K562 (cell line): Measurements from ENCODE around the gene CCNQ. TPM values are rescaled to one million over a fixed set of nuclear protein-coding genes. Genes with fewer than 3 reads are reported as not detected.

Experiments used
- CXXC5 ChIP-seq: fragments of 250-450 bp; sonication (Bioruptor Pico); IDR thresholded peaks from 2 replicates; pipeline ENCODE4 v1.8.0; 2022; ENCODE audit warnings: inconsistent platforms, mild to moderate bottlenecking, moderate library complexity
- EGR1 ChIP-seq: fragments of 450-650 bp; conservative IDR thresholded peaks from 2 replicates; pipeline ENCODE4 v1.6.1; 2017; ENCODE audit warnings: mild to moderate bottlenecking
- PRMT5 ChIP-seq: sonication (generic); formaldehyde crosslinking; IDR thresholded peaks from 2 replicates; pipeline ENCODE4 v1.5.0; 2020; ENCODE audit warnings: missing genetic modification reagents
- RB1 ChIP-seq: fragments of 450-650 bp; IDR thresholded peaks from 2 replicates; pipeline ENCODE4 v1.6.1; 2017; ENCODE audit warnings: low read depth, mild to moderate bottlenecking
- polyA plus RNA-seq, 8 experiments: library from polyadenylated mRNA; depleted of rRNA in 4 of 8; stranded (reverse) in 5 of 8; unstranded in 3 of 8; fragments of >200 nt; fragmentation: Nextera tagmentation in 2 of 8; fragmentation: Illumina TruSeq in 1 of 8; extraction: Ambion mirVana in 2 of 8; extraction: Trizol in 1 of 8; gene quantifications; 2 replicates each; pipeline versions ENCODE4 v1.2.1 to v1.2.3, GENCODE V29; 2011 to 2014; ENCODE audit warnings: inconsistent platforms in 1 of 8, missing spikeins in 1 of 8
- total RNA-seq, 7 experiments: library from RNA; depleted of rRNA in 6 of 7; stranded (reverse); fragments of >200 nt in 6 of 7; fragmentation: Illumina TruSeq in 2 of 7; extraction: Trizol in 2 of 7; gene quantifications; 2 replicates each; pipeline versions ENCODE4 v1.2.1 to v1.2.3, GENCODE V29; 2011 to 2021; ENCODE audit warnings: low replicate concordance in 1 of 7
- TF ChIP-seq, protein P1 (sequence below), 2 experiments: IDR thresholded peaks; 2 replicates each; pipeline ENCODE4 v1.6.1; 2012; ENCODE audit warnings: improper control_type of control experiment in 2 of 2, low read depth in 2 of 2, low read length in 2 of 2, borderline replicate concordance in 1 of 2
- TF ChIP-seq, protein P2 (sequence below), 3 experiments: IDR thresholded peaks in 2 of 3; conservative IDR thresholded peaks in 1 of 3; 2 replicates each; pipeline ENCODE4 v1.5.1; 2011 to 2012; ENCODE audit warnings: low read length in 3 of 3, mild to moderate bottlenecking in 3 of 3, control low read depth in 2 of 3, improper control_type of control experiment in 1 of 3, inconsistent platforms in 1 of 3, low read depth in 1 of 3, mixed read lengths in 1 of 3, moderate library complexity in 1 of 3; ENCODE audit not compliant: insufficient read depth in 2 of 3
- TF ChIP-seq, protein P3 (sequence below): sonication (generic); formaldehyde crosslinking; IDR thresholded peaks from 2 replicates; pipeline ENCODE4 v1.9.0; 2022; ENCODE audit warnings: mild to moderate bottlenecking, missing genetic modification reagents
- TF ChIP-seq, protein P4 (sequence below): IDR thresholded peaks from 2 replicates; pipeline ENCODE4 v1.6.1; 2011; ENCODE audit warnings: borderline replicate concordance, low read depth, mild to moderate bottlenecking, moderate library complexity, low read length; ENCODE audit not compliant: insufficient read depth, poor library complexity, severe bottlenecking
- TF ChIP-seq, protein P5 (sequence below): fragments of 200-800 bp; sonication (Bioruptor generic); IDR thresholded peaks from 2 replicates; pipeline ENCODE4 v1.6.1; 2017; ENCODE audit warnings: missing genetic modification characterization, missing compliant biosample characterization
- TF ChIP-seq, protein P6 (sequence below), 2 experiments: IDR thresholded peaks; 2 replicates each; pipeline ENCODE4 v1.6.1; 2011; ENCODE audit warnings: borderline replicate concordance in 1 of 2, control low read depth in 1 of 2, low read depth in 1 of 2, low read length in 1 of 2, mild to moderate bottlenecking in 1 of 2, mixed read lengths in 1 of 2, moderate library complexity in 1 of 2; ENCODE audit not compliant: insufficient read depth in 1 of 2, insufficient read length in 1 of 2, poor library complexity in 1 of 2, severe bottlenecking in 1 of 2; ENCODE audit errors: extremely low read depth in 1 of 2

CCNQ gene
- total and polyA plus RNA-seq, 9 of the 15 experiments (the other 6 are each of a cell fraction or from before 2014, with no cell fraction given), result 0.92 to 53.8 (median 25.3) TPM

DNA sequence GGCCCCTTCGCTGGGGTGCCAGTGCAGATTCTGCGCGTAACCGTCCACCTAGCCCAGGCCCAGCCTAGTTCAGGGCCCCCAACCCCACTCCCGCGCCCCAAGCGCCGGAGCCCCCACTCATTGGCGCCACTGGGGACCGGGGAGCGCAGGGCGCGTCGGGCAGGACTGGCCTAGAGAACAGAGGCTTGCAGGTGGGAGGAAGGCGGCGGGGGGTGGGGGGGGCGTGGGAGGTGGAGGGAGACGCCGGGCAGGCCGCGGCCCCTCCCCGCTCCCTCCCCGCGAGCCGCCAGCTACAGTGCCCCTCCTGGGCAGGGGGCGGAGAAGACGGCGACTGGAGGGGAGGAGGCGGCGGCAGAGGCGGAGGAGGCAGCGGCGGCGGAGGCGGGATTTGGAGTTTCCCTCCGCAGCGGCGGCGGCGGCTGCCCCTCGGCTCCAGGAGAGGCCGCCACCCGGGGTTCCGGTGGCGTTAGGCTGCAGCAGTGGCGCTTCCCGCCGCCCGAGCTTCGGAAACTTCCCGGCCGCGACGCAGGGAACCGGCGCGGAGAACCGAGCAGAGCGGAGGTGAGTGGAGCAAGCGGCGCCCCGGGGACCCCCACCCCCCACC, 43.2 kb upstream of the CCNQ start (continued):
- TF ChIP-seq, protein P1, sequence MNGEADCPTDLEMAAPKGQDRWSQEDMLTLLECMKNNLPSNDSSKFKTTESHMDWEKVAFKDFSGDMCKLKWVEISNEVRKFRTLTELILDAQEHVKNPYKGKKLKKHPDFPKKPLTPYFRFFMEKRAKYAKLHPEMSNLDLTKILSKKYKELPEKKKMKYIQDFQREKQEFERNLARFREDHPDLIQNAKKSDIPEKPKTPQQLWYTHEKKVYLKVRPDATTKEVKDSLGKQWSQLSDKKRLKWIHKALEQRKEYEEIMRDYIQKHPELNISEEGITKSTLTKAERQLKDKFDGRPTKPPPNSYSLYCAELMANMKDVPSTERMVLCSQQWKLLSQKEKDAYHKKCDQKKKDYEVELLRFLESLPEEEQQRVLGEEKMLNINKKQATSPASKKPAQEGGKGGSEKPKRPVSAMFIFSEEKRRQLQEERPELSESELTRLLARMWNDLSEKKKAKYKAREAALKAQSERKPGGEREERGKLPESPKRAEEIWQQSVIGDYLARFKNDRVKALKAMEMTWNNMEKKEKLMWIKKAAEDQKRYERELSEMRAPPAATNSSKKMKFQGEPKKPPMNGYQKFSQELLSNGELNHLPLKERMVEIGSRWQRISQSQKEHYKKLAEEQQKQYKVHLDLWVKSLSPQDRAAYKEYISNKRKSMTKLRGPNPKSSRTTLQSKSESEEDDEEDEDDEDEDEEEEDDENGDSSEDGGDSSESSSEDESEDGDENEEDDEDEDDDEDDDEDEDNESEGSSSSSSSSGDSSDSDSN (IDR thresholded peaks at IDR 0.05; ENCODE audit: borderline replicate concordance in 1 of 2, low read depth in 2 of 2, low read length in 2 of 2), result 0 out of 4 replicates have a peak, but pooled peaks of 1 of the 2 experiments have one; percentile 38
- TF ChIP-seq, protein P2, sequence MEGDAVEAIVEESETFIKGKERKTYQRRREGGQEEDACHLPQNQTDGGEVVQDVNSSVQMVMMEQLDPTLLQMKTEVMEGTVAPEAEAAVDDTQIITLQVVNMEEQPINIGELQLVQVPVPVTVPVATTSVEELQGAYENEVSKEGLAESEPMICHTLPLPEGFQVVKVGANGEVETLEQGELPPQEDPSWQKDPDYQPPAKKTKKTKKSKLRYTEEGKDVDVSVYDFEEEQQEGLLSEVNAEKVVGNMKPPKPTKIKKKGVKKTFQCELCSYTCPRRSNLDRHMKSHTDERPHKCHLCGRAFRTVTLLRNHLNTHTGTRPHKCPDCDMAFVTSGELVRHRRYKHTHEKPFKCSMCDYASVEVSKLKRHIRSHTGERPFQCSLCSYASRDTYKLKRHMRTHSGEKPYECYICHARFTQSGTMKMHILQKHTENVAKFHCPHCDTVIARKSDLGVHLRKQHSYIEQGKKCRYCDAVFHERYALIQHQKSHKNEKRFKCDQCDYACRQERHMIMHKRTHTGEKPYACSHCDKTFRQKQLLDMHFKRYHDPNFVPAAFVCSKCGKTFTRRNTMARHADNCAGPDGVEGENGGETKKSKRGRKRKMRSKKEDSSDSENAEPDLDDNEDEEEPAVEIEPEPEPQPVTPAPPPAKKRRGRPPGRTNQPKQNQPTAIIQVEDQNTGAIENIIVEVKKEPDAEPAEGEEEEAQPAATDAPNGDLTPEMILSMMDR (IDR thresholded peaks at IDR 0.05 in 2 of 3, conservative IDR thresholded peaks at IDR 0.05 in 1 of 3; ENCODE audit: insufficient read depth in 2 of 3, low read depth in 1 of 3, low read length in 3 of 3), result peak in 1 of 3 experiments; percentile 16; a peak in 1 of 6 replicates
- TF ChIP-seq RB1 (peak; percentile 47; the same call in 1 of the 2 replicates), PRMT5 (CRISPR knock-in tag) (no peak), EGR1 (peak; percentile 37; the same call in 1 of the 2 replicates), CXXC5 (CRISPR knock-in tag) (peak; percentile 23; the same call in 1 of the 2 replicates)
- TF ChIP-seq, protein P3, sequence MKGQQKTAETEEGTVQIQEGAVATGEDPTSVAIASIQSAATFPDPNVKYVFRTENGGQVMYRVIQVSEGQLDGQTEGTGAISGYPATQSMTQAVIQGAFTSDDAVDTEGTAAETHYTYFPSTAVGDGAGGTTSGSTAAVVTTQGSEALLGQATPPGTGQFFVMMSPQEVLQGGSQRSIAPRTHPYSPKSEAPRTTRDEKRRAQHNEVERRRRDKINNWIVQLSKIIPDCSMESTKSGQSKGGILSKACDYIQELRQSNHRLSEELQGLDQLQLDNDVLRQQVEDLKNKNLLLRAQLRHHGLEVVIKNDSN (CRISPR knock-in tag), result no peak
- TF ChIP-seq, protein P4, sequence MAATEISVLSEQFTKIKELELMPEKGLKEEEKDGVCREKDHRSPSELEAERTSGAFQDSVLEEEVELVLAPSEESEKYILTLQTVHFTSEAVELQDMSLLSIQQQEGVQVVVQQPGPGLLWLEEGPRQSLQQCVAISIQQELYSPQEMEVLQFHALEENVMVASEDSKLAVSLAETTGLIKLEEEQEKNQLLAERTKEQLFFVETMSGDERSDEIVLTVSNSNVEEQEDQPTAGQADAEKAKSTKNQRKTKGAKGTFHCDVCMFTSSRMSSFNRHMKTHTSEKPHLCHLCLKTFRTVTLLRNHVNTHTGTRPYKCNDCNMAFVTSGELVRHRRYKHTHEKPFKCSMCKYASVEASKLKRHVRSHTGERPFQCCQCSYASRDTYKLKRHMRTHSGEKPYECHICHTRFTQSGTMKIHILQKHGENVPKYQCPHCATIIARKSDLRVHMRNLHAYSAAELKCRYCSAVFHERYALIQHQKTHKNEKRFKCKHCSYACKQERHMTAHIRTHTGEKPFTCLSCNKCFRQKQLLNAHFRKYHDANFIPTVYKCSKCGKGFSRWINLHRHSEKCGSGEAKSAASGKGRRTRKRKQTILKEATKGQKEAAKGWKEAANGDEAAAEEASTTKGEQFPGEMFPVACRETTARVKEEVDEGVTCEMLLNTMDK, result peak; percentile 79
- TF ChIP-seq, protein P5, sequence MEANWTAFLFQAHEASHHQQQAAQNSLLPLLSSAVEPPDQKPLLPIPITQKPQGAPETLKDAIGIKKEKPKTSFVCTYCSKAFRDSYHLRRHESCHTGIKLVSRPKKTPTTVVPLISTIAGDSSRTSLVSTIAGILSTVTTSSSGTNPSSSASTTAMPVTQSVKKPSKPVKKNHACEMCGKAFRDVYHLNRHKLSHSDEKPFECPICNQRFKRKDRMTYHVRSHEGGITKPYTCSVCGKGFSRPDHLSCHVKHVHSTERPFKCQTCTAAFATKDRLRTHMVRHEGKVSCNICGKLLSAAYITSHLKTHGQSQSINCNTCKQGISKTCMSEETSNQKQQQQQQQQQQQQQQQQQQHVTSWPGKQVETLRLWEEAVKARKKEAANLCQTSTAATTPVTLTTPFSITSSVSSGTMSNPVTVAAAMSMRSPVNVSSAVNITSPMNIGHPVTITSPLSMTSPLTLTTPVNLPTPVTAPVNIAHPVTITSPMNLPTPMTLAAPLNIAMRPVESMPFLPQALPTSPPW (CRISPR knock-in tag), result 0 out of 2 replicates have a peak, but pooled peaks have one; percentile 17
- TF ChIP-seq, protein P6, sequence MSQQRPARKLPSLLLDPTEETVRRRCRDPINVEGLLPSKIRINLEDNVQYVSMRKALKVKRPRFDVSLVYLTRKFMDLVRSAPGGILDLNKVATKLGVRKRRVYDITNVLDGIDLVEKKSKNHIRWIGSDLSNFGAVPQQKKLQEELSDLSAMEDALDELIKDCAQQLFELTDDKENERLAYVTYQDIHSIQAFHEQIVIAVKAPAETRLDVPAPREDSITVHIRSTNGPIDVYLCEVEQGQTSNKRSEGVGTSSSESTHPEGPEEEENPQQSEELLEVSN (IDR thresholded peaks at IDR 0.05; ENCODE audit: borderline replicate concordance in 1 of 2, extremely low read depth in 1 of 2, insufficient read depth in 1 of 2, insufficient read length in 1 of 2, low read depth in 1 of 2, low read length in 1 of 2, poor library complexity in 1 of 2, severe bottlenecking in 1 of 2), result peak; percentile 23 to 94
- TF ChIP-seq, all 486 proteins: peak for 9
